Ascending aorta (tissue), 2 donors: ENCODE results near the gene RARRES1. TPM values are rescaled to one million over a fixed set of nuclear protein-coding genes. Genes with fewer than 3 reads are reported as not detected.
A peak's percentile ranks its signal among the peaks of the same experiment; 100 is the strongest.

Experiments
- DNase-seq, 2 donors: peaks; one replicate each; pipeline ENCODE4 v3.0.0-alpha.2; 2019; ENCODE audit warnings: low spot score in 2 of 2
- H3K27ac ChIP-seq, 2 donors: fragments of 200-600 bp; sonication (generic); one replicate each; pipeline ENCODE4 v1.5.1; 2016 to 2017; ENCODE audit warnings: mild to moderate bottlenecking in 1 of 2
- H3K27me3 ChIP-seq: fragments of 200-600 bp; sonication (generic); one replicate; pipeline ENCODE4 v1.5.1; 2017
- H3K36me3 ChIP-seq, 2 donors: fragments of 200-600 bp; sonication (generic); one replicate each; pipeline ENCODE4 v1.5.1; 2016
- H3K4me1 ChIP-seq, 2 donors: fragments of 200-600 bp; sonication (generic); one replicate each; pipeline ENCODE4 v1.5.1; 2016 to 2017; ENCODE audit warnings: mild to moderate bottlenecking in 1 of 2
- H3K4me3 ChIP-seq, 2 donors: fragments of 200-600 bp; sonication (generic); one replicate each; pipeline ENCODE4 v1.5.1; 2016 to 2017; ENCODE audit warnings: mild to moderate bottlenecking in 1 of 2
- H3K9me3 ChIP-seq, 2 donors: fragments of 200-600 bp; sonication (generic); one replicate each; pipeline ENCODE4 v1.5.1; 2016
- intact Hi-C: fragments of 100-400 bp; cut with DNase I; formaldehyde crosslinking; loops from one replicate; pipeline ENCODE4 v1.15.1; 2023
- total RNA-seq: library from RNA; depleted of rRNA; stranded (reverse); fragments of >200 nt; gene quantifications from one replicate; pipeline ENCODE4 v1.1.0, GENCODE V29; 2016
- TF ChIP-seq, protein P1 (sequence below), 3 experiments: fragments of 200-600 bp in 2 of 3; fragments of 450-650 bp in 1 of 3; sonication (generic) in 2 of 3; IDR thresholded peaks; one replicate each; pipeline ENCODE4 v1.5.1; 2016 to 2019; ENCODE audit warnings: antibody characterized with exemption in 3 of 3, mild to moderate bottlenecking in 1 of 3, moderate library complexity in 1 of 3

The RARRES1 gene
- total RNA-seq, 1 donor from 2014 or later = 520 TPM

GRCh38 chr3:158737976-158738615 lies 5.8 kb upstream of the RARRES1 start:
- TF ChIP-seq, protein P1, sequence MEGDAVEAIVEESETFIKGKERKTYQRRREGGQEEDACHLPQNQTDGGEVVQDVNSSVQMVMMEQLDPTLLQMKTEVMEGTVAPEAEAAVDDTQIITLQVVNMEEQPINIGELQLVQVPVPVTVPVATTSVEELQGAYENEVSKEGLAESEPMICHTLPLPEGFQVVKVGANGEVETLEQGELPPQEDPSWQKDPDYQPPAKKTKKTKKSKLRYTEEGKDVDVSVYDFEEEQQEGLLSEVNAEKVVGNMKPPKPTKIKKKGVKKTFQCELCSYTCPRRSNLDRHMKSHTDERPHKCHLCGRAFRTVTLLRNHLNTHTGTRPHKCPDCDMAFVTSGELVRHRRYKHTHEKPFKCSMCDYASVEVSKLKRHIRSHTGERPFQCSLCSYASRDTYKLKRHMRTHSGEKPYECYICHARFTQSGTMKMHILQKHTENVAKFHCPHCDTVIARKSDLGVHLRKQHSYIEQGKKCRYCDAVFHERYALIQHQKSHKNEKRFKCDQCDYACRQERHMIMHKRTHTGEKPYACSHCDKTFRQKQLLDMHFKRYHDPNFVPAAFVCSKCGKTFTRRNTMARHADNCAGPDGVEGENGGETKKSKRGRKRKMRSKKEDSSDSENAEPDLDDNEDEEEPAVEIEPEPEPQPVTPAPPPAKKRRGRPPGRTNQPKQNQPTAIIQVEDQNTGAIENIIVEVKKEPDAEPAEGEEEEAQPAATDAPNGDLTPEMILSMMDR (IDR thresholded peaks at IDR 0.05) = no peak
- Histone ChIP-seq H3K27ac (no peak overlapping the region), H3K4me3 (no peak overlapping the region), H3K27me3 (no peaks in the 10 kb centered on the region), H3K9me3 (peaks cover 0 to 4% of the 10 kb centered on the region in 2 donors), H3K36me3 (no peaks in the 10 kb centered on the region), H3K4me1 (no peaks in the 10 kb centered on the region)
- intact Hi-C loops = no loop called here
- no peak for DNase-seq

- intact Hi-C loops = no loop called here
- H3K36me3 ChIP-seq = no peaks in the 10 kb centered on the region
- TF ChIP-seq, protein P1 (IDR thresholded peaks at IDR 0.05) = no peak
Observed at GRCh38 chr3:158737410-158737809, 5.2 kb upstream of the RARRES1 start.

GRCh38 chr3:158735296-158736033 lies 3.2 kb upstream of the RARRES1 start:
- no peak overlapping the region for H3K4me3 ChIP-seq
- DNase-seq = no peak
- peaks cover 0 to 4% of the 10 kb centered on the region in 2 donors for H3K9me3 ChIP-seq
- peaks cover 4% of the 10 kb centered on the region in 2 donors for H3K4me1 ChIP-seq
- intact Hi-C loops = no loop called here
- H3K36me3 ChIP-seq = no peaks in the 10 kb centered on the region
- TF ChIP-seq, protein P1 (IDR thresholded peaks at IDR 0.05) = no peak
- H3K27me3 ChIP-seq = no peaks in the 10 kb centered on the region
- H3K27ac ChIP-seq = no peak overlapping the region

More at GRCh38 chr3:158737410-158737809, 5.2 kb upstream of the RARRES1 start:
- Histone ChIP-seq H3K4me3 (no peak overlapping the region), H3K4me1 (no peaks in the 10 kb centered on the region), H3K9me3 (peaks cover 0 to 4% of the 10 kb centered on the region in 2 donors), H3K27ac (no peak overlapping the region), H3K27me3 (no peaks in the 10 kb centered on the region)
- no peak for DNase-seq

DNA sequence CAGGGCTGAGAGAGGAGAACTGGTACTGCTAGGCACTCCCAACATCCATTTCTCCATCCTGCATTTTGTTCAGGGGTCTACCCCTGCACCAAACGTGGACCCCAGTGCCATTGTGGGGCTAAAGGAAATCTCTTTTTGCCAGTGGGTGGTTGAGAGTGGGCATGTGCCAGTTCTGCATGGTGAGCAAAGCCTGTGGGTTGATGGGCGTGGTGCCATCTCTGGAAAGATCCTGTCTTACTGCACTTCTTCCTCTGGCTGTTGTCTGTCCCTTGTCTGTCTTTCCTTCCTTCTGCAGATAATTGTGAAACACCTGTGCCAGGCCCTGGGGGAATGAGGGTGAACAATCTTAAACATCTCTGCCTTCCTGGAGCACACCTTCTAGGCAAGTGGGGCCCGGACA lies 1.4 kb upstream of the RARRES1 start:
- intact Hi-C loops = loop anchor here (5.0 kb wide), 1 partner anchor 36 kb away; no protein-coding TSS in a partner anchor
- TF ChIP-seq, protein P1 (IDR thresholded peaks at IDR 0.05) = no peak
- Histone ChIP-seq H3K4me1 (peaks cover 4% of the 10 kb centered on the region in 2 donors), H3K27ac (no peak overlapping the region), H3K4me3 (no peak overlapping the region), H3K27me3 (no peaks in the 10 kb centered on the region), H3K9me3 (peaks cover 0 to 4% of the 10 kb centered on the region in 2 donors), H3K36me3 (no peaks in the 10 kb centered on the region)
- no peak for DNase-seq

DNA sequence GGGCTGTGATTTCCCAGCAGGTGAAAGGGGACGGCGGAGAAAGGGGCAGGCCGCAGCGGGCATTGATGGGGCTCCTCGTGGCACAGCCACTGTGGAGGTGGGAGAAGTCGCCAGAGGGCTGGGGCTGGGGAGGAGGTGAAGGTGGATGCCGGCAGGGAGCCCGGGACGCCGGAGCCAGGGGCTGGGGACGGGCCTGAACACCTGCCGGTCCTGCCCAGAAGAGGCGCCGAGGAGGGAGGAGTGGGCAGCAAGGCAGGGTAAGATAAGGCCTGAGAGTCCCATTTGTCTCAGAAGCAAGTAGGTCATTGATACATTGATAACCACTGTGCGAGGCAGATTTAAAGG lies 571 bp upstream of the RARRES1 start:
- DNase-seq = no peak
- peak overlapping the region; percentile 62 to 79 for H3K4me3 ChIP-seq
- no peaks in the 10 kb centered on the region for H3K27me3 ChIP-seq
- TF ChIP-seq, protein P1 (IDR thresholded peaks at IDR 0.05) = no peak
- H3K36me3 ChIP-seq = no peaks in the 10 kb centered on the region
- intact Hi-C loops = loop anchor here (5.0 kb wide), 1 partner anchor 36 kb away; no protein-coding TSS in a partner anchor
- H3K27ac ChIP-seq = peak overlapping the region; percentile 71
- peaks cover 4 to 8% of the 10 kb centered on the region in 2 donors for H3K4me1 ChIP-seq
- H3K9me3 ChIP-seq = peaks cover 0 to 4% of the 10 kb centered on the region in 2 donors
